Osteoblast (primary cell): ENCODE data around the gene TLE5. TPM values are rescaled to one million over a fixed set of nuclear protein-coding genes. Genes with fewer than 3 reads are reported as not detected.

ENCODE experiments used
- DNase-seq: peaks from one replicate; pipeline ENCODE4 v3.0.0; 2011; ENCODE audit warnings: low spot score, mixed read lengths; ENCODE audit not compliant: insufficient read length; ENCODE audit errors: missing footprints
- H2AFZ ChIP-seq: 2 replicates; pipeline ENCODE4 v1.6.0; 2011; ENCODE audit warnings: mild to moderate bottlenecking, low read length
- H3K27ac ChIP-seq: 2 replicates; pipeline ENCODE4 v1.5.1; 2011; ENCODE audit warnings: mild to moderate bottlenecking, low read depth, low read length, moderate library complexity
- H3K27me3 ChIP-seq: 2 replicates; pipeline ENCODE4 v1.6.0; 2012; ENCODE audit warnings: mild to moderate bottlenecking, control low read depth, inconsistent platforms, low read length, moderate library complexity; ENCODE audit not compliant: insufficient read depth
- H3K36me3 ChIP-seq: 2 replicates; pipeline ENCODE4 v1.5.1; 2011; ENCODE audit warnings: mild to moderate bottlenecking, low read length, control low read depth, moderate library complexity; ENCODE audit not compliant: insufficient read depth
- H3K4me1 ChIP-seq: 2 replicates; pipeline ENCODE4 v1.5.1; 2011; ENCODE audit warnings: mild to moderate bottlenecking, low read length, control low read depth, moderate library complexity; ENCODE audit not compliant: insufficient read depth
- H3K4me2 ChIP-seq: 2 replicates; pipeline ENCODE4 v1.6.0; 2011; ENCODE audit warnings: mild to moderate bottlenecking, low read length; ENCODE audit not compliant: insufficient read depth
- H3K4me3 ChIP-seq: fragments of 200-600 bp; sonication (generic); 3 replicates; pipeline ENCODE4 v1.5.1; 2012; ENCODE audit warnings: mild to moderate bottlenecking, low read length, inconsistent platforms; ENCODE audit not compliant: insufficient read depth
- H3K79me2 ChIP-seq: 2 replicates; pipeline ENCODE4 v1.6.0; 2012; ENCODE audit warnings: mild to moderate bottlenecking, low read length, control low read depth, inconsistent platforms; ENCODE audit not compliant: insufficient read depth
- H3K9me3 ChIP-seq: 2 replicates; pipeline ENCODE4 v1.5.1; 2011; ENCODE audit warnings: low read depth, low read length, control low read depth
- H4K20me1 ChIP-seq: 2 replicates; pipeline ENCODE4 v1.6.0; 2012; ENCODE audit warnings: mild to moderate bottlenecking, low read length, control low read depth; ENCODE audit not compliant: insufficient read depth
- CTCF ChIP-seq: IDR thresholded peaks from 2 replicates; pipeline ENCODE4 v1.5.1; 2011; ENCODE audit warnings: mild to moderate bottlenecking, low read depth, low read length, moderate library complexity; ENCODE audit errors: extremely low read depth
- total RNA-seq: library from RNA; depleted of rRNA; stranded (reverse); fragments of >200 nt; gene quantifications from 2 replicates; pipeline ENCODE4 v1.2.3, GENCODE V29; 2012

Gene TLE5
- total RNA-seq, 1 donor = 211 TPM

GRCh38 chr19:3034406-3034655 lies 28.0 kb downstream of the TLE5 start:
- no peaks in the 10 kb centered on the region for H3K9me3 ChIP-seq
- DNase-seq = peak; percentile 30
- no peak for TF ChIP-seq CTCF
- H3K79me2 ChIP-seq = no peaks in the 10 kb centered on the region
- peaks cover 12% of the 10 kb centered on the region for H3K4me1 ChIP-seq
- peak overlapping the region; percentile 96 for H2AFZ ChIP-seq
- no peaks in the 10 kb centered on the region for H4K20me1 ChIP-seq
- H3K36me3 ChIP-seq = no peaks in the 10 kb centered on the region
- H3K4me3 ChIP-seq = no peak overlapping the region
- H3K27ac ChIP-seq = no peak overlapping the region
- peaks cover 33% of the 10 kb centered on the region for H3K27me3 ChIP-seq
- no peak overlapping the region for H3K4me2 ChIP-seq

GRCh38 chr19:3033595-3034405 lies 28.5 kb downstream of the TLE5 start:
- no peaks in the 10 kb centered on the region for H3K9me3 ChIP-seq
- no peak overlapping the region for H3K4me2 ChIP-seq
- H3K36me3 ChIP-seq = no peaks in the 10 kb centered on the region
- no peak overlapping the region for H3K27ac ChIP-seq
- DNase-seq = peak; percentile 41
- no peak overlapping the region for H2AFZ ChIP-seq
- peaks cover 34% of the 10 kb centered on the region for H3K27me3 ChIP-seq
- H3K79me2 ChIP-seq = no peaks in the 10 kb centered on the region
- TF ChIP-seq CTCF = no peak
- peaks cover 12% of the 10 kb centered on the region for H3K4me1 ChIP-seq
- H3K4me3 ChIP-seq = no peak overlapping the region
- H4K20me1 ChIP-seq = no peaks in the 10 kb centered on the region

- TF ChIP-seq CTCF = no peak
- DNase-seq = no peak
- Histone ChIP-seq H3K79me2 (no peaks in the 10 kb centered on the region), H3K4me3 (no peak overlapping the region), H2AFZ (no peak overlapping the region), H3K36me3 (no peaks in the 10 kb centered on the region), H3K4me2 (no peak overlapping the region), H3K27me3 (peaks cover 45% of the 10 kb centered on the region), H3K9me3 (no peaks in the 10 kb centered on the region), H4K20me1 (no peaks in the 10 kb centered on the region), H3K27ac (no peak overlapping the region), H3K4me1 (peaks cover 12% of the 10 kb centered on the region)
Measured at GRCh38 chr19:3031607-3031867, 30.8 kb downstream of the TLE5 start.

- H3K4me1 ChIP-seq = no peaks in the 10 kb centered on the region
- no peaks in the 10 kb centered on the region for H4K20me1 ChIP-seq
- peaks cover 45% of the 10 kb centered on the region for H3K27me3 ChIP-seq
- H3K9me3 ChIP-seq = no peaks in the 10 kb centered on the region
- no peak for TF ChIP-seq CTCF
- H3K4me2 ChIP-seq = peak within 1 kb of the TSS; percentile 64
- no peaks in the 10 kb centered on the region for H3K79me2 ChIP-seq
- H2AFZ ChIP-seq = no peak within 1 kb of the TSS
- peak within 1 kb of the TSS; percentile 56 for H3K4me3 ChIP-seq
- DNase-seq = peak; percentile 92
- H3K27ac ChIP-seq = no peak within 1 kb of the TSS
- H3K36me3 ChIP-seq = no peaks in the 10 kb centered on the region
Measured at GRCh38 chr19:3029065-3029923, 33.0 kb downstream of the TLE5 start, which contains the start of gene TLE2. Gene TLE2 (minus strand): TSS chr19:3029280. CDS start chr19:3028904, 376 bp downstream.
